T-helper 1 cell (primary cell): ENCODE data around the gene PCDH8.

Source experiments
- DNase-seq, 5 donors: peaks; one replicate each; pipeline ENCODE4 v3.0.0-alpha.2; 2012 to 2020

PCDH8 gene

DNA sequence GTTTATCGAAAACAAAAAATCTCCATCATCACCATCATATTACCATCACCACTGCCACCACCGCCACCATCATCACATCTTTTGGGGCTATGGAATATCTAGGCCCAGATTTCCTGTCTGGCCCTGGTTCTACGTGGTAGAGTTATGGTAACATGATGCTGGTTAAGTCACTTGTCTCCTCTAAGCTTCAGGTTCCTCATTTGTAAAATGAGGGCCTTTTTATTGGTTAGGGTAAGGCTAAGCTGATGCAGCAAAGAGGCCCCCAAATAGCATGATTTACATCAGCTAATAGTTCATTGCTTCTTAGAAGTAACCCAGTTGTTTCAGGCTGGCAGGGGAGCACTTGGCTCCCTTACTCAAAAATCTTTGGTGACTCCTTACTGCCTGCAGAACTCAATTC, 37.9 kb downstream of the PCDH8 start:
- no peak for DNase-seq

DNA sequence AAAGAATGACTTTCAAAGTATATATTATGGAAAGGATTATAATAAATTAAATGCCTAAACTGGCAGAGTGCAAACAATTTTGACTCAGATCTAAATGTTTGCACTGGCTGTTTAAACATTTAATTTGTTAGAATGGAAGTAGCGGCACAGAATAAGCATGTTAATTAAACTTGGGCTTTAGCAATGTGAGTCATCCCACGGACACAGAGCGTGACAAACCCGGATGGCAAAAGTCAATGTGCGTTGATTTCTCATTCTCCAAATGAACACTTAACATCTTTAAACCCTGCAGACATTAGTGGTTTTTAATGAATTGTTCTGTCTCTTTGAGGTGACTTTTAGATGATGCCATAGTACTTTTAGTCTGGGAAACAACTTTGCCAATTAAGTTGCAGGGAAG, 38.4 kb downstream of the PCDH8 start:
- no peak for DNase-seq

GRCh38 chr13:52809310-52809769, 39.1 kb downstream of the PCDH8 start:
- peak in 1 of 5 donors; percentile 53 for DNase-seq

DNA sequence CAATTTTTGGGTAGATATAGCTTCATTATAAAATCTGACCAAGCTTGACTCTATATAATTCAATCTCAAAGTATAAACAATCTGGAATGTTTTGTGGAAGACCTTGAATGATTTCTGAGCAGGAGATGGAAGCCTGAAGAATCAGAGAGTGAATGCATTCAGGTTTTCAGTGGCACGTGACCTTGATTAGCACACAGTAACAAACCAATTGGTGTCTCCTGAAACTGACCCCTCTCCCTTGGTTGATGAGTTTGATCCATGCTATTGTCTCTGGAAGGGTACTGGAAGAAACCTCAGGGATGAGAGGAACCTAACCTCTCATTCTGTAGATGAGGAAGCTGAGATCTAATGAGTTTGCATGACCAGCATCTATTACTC, 39.6 kb downstream of the PCDH8 start:
- DNase-seq = no peak

- DNase-seq = no peak
These were observed 42.4 kb downstream of the PCDH8 start for GRCh38 chr13:52806029-52806428.

DNA sequence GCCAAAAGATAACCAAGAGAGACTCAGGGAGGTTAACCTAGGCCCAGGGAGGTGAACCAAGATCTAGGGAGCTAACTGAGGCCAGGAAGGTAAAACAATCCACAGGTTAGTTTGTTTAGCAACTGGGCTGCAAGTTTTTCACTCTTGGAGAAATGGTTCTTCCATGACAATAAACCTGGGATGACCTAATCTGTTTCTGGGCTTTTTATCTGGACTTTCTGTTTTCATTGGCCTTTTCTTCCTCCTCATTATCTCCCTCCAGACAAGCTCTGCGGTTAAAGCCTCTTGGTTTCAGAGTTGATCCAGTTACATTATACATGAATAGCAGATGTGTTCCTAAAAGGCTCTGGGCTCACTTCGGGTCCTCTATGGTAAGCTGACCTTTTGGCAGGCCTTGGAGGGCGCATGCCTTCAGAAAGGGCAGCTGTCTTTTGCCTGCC, 44.2 kb downstream of the PCDH8 start:
- DNase-seq = no peak

GRCh38 chr13:52800856-52801255, 47.6 kb downstream of the PCDH8 start:
- no peak for DNase-seq

DNA sequence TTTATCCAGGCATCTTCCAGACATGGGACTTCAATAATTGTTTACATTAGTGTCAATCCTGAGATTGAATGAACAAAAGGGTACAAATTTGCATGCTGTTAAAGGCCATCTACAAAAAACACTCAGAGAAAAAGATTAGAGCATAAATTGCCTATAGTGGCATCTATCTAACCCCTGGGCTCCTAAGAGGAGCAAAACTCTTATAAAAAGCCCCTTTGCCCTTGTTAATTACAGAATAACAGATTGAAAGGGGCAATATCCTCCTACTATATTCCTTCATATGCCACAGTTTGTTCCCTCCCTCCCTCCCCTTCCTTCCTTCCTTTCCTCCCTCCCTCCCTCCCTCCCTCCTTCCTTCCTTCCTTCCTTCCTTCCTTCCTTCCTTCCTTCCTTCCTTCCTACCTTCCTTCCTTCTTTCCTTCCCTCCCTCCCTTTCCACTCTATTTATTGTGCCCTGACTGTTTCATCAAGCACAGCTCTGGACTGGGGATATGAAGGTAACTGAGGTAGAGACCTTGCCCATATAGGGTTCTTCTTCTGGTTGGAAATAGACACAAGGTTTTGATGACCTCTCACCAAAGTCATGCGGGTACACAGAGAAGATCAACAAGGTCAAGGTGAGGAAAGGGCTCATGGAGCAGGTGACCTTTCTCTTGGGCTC, 49.5 kb downstream of the PCDH8 start:
- no peak for DNase-seq

GRCh38 chr13:52797176-52797575, 51.3 kb downstream of the PCDH8 start:
- DNase-seq = no peak

DNA sequence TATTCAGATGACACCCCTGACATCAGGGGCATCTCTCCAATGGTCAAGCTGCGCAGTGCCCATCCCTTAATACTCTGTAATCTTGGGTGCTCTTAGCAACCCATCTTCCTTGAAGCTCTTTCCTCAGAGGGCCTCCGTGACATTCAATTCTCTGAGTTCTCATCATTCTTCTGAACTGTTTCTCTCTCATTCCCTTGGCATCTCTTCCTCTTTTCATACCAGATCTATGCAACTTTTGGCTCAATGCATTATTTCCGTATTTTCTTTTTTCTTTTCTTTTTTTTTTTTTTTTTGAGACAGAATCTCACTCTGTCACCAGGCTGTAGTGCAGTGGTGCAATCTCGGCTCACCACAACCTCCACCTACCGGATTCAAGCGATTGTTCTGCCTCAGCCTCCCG, 53.9 kb downstream of the PCDH8 start:
- no peak for DNase-seq

DNA sequence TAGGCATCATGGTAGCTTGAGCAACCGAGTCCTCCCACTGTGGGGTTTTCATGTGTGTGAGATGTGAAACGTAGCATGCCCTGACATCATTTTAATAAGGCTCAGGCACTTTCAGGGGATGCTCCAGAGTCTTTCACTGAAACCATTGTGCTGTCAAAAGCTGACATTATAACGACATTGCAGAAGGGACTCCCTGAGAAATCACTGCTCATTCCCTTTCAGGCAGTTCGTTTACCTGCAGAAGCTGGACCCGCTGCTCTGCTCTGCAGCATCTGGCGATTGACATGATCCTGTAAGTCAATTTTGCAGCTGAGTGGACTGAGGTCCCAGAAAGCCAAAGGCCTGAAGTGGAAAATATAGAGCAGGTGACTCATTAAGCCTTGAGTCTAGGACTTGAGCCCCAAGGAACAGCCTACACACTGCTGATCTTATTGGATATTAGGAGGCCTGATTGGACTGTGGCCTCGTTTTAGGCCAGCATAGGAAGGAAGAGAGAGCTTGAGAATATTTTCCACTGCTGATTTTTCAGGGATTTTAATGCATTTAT, 54.9 kb downstream of the PCDH8 start:
- no peak for DNase-seq
